GM08714 (cell line): Measurements from ENCODE around the gene TNK2.

Experiments
- H3K4me3 ChIP-seq: fragments of 200-500 bp; sonication (Bioruptor generic); 2 replicates; pipeline ENCODE4 v1.5.1; 2014; ENCODE audit warnings: mild to moderate bottlenecking, low read length, inconsistent platforms
- ZNF274 ChIP-seq: IDR thresholded peaks from 2 replicates; pipeline ENCODE4 v1.6.1; 2012; ENCODE audit warnings: mild to moderate bottlenecking, low read depth, low read length

The TNK2 gene

GRCh38 chr3:195813916-195814640, 94.3 kb downstream of the TNK2 start:
- TF ChIP-seq ZNF274, result no peak
- no peak overlapping the region for H3K4me3 ChIP-seq
